Limb (tissue), 2 donors: ENCODE results near the gene HOXD9.

Experiments
- DNase-seq, 2 donors: peaks; one replicate each; pipeline ENCODE4 v3.0.0-alpha.2; 2016; ENCODE audit errors: extremely low spot score in 2 of 2

Gene HOXD9

DNA sequence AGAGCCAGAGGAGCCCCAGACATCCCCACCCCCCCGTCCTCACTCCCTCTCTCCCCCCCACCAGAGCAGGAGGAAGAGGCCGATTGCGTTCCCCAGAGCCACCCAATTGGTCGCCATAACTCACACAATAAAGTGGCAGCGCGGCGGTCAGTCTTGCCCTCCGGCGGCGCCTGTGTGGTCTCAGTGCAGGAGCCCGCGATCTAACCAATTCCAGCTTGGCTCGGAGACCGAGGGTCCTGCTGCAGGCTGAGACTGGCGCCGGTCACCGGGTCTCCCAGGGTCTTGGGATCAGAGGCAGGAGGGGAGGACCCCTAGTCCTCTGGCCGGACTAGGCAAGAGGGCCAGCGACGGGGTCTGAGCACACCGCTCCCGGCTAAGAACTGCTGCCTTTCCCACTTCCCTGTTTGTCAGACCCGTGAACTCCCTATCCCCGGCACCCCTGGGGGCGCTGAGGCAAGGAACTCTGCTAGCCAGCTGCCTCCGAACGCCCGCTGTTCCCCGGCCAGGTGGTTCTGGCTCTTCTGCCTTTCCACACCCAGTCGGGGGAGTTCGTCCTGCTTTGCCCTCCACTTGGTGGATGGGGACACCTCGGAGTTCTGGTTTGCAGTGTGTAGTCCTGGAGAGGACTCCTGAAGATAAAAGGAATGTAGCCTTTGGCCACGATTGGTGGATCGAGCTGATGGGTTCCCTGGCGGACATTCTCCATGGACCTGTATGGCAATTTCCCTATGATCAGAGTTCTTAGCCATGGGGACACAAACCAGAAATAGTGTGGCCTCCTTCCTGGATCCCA is 24.0 kb upstream of the HOXD9 start:
- peak in 1 of 2 donors; percentile 59 for DNase-seq

DNA sequence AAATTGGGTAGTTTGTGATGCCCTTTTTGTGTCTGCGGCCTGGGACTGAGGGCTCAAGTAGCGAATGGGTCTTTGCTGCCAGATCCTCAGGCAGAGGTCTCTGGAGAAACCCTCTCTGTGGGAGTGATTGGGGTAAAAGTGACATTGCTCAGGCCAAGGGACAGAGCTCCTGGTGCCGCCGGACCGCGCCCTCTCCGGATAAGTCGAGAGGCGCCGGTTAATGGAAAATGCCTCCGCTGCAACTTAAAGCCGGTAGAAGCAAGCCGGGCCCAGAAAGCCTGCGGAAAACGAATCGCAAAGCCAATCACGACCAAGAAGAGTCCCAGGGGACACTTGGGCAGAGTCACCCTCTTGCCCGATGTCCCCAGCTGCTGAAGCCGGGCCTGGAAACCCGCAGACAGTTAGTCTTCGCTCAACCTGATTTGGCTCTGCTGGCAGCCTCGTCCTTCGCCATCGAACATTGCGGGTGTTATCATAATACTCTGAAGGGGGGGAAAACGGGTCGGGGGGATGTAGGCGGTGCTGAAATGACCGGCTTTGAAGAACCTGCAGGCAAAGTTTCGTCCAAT is 23.3 kb upstream of the HOXD9 start:
- peak in 1 of 2 donors; percentile 58 for DNase-seq

DNA sequence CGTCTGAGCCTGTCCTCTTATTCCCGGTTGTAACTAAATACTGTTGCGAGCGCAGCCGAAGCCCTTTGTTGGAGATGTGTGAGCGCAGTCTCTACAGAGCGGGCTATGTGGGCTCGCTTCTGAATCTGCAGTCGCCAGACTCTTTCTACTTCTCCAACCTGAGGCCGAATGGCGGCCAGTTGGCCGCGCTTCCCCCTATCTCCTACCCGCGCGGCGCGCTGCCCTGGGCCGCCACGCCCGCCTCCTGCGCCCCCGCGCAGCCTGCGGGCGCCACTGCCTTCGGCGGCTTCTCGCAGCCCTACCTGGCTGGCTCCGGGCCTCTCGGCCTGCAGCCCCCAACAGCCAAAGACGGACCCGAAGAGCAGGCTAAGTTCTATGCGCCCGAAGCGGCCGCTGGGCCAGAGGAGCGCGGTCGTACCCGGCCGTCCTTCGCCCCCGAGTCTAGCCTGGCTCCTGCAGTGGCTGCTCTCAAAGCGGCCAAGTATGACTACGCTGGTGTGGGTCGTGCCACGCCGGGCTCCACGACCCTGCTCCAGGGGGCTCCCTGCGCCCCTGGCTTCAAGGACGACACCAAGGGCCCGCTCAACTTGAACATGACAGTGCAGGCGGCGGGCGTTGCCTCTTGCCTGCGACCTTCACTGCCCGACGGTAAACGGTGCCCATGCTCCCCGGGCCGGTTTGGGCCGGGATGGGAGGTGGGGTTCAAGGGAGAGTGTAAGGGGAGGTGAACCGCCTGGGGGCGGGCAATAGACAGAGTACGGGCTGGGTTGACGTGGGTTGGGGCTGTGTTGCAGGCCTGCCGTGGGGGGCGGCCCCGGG is 22.6 kb upstream of the HOXD9 start, which contains the start of gene HOXD12:
HOXD12 (plus strand) TSS at position 68 of the 819 bp plus-strand sequence; CDS start at position 75, 7 bp downstream.
- no peak for DNase-seq

GRCh38 chr2:176100547-176101140 is 21.9 kb upstream of the HOXD9 start:
- no peak for DNase-seq

DNA sequence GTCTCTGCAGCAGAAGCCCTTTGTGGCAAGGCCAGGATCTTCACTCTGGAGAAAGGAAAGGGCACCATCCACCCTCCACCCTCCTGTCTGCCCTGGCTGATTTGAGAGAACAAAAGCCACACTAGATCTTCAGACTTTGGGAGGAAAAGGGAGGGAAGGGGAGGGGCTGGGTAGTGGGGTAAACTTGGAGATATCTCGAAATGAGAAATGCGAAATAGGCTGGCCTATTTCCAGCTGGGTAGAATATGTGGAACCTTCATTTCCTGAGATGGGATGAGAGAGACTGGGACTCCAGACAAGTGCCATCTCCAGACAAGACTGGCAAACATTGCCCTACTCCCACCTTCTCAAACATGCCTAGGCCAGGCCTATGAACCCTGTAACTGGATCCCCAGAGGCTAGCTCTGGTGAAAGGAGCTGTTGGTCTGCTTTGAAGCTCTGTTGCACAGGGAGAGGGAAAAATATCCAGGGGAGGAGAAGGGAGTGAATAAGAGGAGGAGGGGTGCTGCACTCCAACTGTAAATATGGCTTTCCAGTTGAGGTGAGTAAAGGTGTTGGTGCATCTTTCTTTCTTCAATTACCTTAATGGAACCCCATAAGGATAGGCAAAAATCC is 21.2 kb upstream of the HOXD9 start:
- DNase-seq, result no peak

DNA sequence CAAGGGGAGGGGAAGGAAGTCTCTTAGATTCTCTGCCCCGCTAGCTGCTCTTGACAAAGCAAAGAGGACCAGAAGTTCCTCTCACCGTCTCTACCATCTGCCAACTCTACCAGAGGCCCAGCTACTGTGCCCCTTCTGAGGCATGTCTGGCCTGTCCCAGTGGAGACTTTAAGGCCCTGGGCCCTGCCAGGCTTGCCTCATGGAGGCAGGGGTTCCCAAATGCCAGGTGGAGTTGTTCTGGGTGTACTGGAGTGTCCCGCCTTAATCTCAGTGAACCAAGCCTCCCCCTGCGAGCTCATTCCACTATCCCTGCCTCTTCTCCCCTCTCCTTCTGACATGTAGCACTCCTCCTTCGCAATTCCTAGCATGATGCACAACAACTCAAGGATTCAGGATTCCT is 20.7 kb upstream of the HOXD9 start:
- DNase-seq, result no peak

- no peak for DNase-seq
Measured at GRCh38 chr2:176102309-176102866, 20.1 kb upstream of the HOXD9 start.

GRCh38 chr2:176103194-176103593 is 19.3 kb upstream of the HOXD9 start:
- DNase-seq, result no peak

- no peak for DNase-seq
Measured at GRCh38 chr2:176103742-176104315, 18.7 kb upstream of the HOXD9 start.

DNA sequence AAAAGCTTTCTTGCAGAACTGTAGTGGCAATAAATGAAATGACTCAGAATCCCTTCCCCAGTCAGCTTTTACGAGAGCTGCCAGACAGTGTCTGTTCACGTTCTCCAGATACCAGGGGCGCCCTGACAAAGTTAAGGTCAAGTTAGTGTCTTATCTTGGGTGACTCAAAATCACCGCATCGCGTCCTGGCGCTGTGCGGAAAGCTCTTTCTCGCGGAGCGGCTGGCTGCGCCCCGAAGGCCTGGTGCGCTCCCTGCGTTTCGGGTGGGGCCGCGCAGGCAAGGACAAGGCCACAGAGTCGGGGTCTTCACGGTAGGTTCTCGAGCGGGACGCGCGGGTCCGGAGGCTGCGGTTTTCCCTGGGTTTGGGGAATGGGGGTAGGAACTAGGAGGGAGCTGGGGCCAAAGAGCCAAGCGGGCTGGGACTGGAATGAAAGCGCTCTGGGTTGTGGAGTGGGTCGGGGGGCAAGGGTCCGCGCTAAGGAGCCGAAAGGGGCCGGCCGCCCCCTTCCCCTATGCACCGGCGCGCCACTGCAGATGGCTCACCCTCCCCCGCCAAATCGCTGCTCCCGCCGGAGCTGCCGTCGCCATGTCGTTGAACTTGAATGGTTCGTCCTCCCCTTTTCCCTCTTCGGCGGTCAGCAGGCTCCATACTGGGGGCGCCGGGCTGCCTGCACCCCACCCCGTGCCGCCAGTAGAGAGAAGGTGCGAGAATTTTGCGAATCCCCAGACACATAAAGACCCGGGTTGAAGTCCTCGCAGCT is 18.0 kb upstream of the HOXD9 start:
- DNase-seq, result no peak

- no peak for DNase-seq
Measured at GRCh38 chr2:176105078-176105729, 17.3 kb upstream of the HOXD9 start.

- DNase-seq, result no peak
Measured at GRCh38 chr2:176105730-176106580, 16.6 kb upstream of the HOXD9 start.

DNA sequence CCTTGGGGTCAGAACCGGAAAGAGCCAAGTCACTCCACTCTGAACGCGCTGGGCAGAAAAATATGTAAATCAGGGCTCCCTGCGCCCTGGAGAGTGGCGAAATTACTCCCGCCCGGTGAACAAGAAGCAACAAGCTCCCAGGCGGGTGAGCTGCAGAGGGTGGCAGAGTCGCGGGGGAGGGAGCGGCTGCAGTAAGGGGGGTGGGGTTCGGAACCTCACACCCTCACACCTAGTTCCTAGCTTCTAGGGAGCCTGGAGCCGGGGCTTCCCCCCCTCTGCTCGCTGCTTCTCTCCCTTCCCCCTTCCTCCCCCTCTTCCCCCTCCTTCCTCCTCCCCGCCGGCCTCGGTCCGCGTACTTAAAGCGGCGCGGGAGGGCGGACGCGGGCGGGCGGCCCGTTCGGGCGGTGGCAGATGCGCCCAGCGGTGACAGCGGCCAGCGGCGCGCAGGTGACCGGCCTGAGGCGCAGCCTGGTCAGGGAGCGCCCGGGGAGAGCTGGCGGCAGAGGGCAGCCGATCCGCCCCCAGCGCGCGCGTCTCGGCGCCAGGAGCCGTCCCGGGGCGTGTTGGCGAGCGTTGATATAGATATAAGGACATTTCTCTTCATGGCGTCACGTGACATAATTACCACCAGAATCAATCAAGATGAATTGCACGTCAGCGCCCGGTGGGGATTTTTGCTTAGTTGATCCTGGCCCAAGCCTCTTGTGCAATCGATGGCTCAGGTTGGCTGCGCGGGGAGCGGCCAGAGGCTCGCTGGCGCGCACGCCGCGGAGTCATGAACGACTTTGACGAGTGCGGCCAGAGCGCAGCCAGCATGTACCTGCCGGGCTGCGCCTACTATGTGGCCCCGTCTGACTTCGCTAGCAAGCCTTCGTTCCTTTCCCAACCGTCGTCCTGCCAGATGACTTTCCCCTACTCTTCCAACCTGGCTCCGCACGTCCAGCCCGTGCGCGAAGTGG is 15.7 kb upstream of the HOXD9 start, which contains the start of gene HOXD11:
HOXD11 (plus strand) TSS at position 700 of the 959 bp plus-strand sequence; CDS start at position 776, 76 bp downstream.
- DNase-seq, result no peak

GRCh38 chr2:176107731-176108181 is 14.8 kb upstream of the HOXD9 start:
- no peak for DNase-seq

DNA sequence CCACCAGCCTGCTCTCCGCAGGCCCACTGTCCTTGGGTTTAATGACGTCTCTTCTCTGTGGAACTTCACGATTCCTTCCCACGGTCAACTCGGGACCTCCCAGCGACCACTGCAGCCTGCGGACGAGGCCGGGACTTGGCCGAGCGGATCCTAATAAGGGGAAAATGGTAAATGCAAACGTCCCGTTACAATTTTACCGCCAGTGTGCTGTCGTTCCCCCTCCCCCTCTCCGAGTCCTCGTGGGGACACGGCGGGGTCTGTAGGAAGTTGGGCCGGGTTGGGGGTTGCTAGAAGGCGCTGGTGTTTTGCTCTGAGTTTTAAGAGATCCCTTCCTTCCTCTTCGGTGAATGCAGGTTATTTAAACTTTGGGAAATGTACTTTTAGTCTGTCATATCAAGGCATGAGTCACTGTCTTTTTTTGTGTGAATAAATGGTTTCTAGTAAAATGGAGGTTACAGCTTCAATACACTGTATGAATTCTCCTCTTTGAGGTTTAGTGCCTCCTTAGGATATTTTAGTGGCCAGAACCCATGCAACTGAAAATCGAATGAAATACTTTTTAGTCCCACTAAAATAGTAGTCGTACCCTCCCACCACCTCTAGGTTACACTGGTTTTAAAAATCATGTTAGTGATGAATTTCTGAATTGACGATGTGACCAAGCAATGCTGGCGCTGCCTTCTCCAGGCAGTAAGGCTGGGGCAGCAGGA is 13.2 kb upstream of the HOXD9 start:
- no peak for DNase-seq

DNA sequence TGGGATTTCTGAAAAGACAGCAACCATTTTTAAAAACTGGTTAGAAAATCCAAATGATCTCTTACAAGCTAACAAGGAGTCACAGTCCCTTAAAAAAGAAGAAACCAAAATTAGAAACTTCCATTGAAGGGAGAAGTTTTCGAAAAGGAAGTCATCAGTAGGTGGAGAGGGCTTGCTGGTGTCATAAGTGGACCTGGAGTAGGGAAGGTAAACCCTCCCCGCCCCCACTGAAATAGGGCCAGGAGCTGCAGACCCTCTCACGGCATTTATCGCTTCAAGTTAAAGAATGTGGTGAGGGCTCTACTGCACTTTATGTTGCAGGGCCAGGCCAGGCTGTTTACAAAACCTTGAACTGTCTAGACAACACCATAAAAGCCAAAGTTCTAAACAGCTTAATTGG is 12.6 kb upstream of the HOXD9 start:
- DNase-seq, result no peak
